ENCODE data around the gene ENAH. TPM values are rescaled to one million over a fixed set of nuclear protein-coding genes. Genes with fewer than 3 reads are reported as not detected.

The ENAH gene
- total RNA-seq, 2 donors from 2014 or later = 50.5 to 59.5 TPM

GRCh38 chr1:225461533-225462428, 191.1 kb downstream of the ENAH start:
- no peak overlapping the region for H3K27ac ChIP-seq
- TF ChIP-seq CTCF (IDR thresholded peaks at IDR 0.05) = no peak
- no peak overlapping the region for H3K4me3 ChIP-seq
- H3K4me1 ChIP-seq = peaks cover 0 to 33% of the 10 kb centered on the region in 2 donors
- no peaks in the 10 kb centered on the region for H3K9me3 ChIP-seq
- DNase-seq (ENCODE audit: low spot score) = no peak
- H3K36me3 ChIP-seq = no peaks in the 10 kb centered on the region
- no peaks in the 10 kb centered on the region for H3K27me3 ChIP-seq

- H3K9me3 ChIP-seq = no peaks in the 10 kb centered on the region
- no peaks in the 10 kb centered on the region for H3K36me3 ChIP-seq
- no peak overlapping the region for H3K4me3 ChIP-seq
- H3K4me1 ChIP-seq = peaks cover 0 to 33% of the 10 kb centered on the region in 2 donors
- H3K27ac ChIP-seq = no peak overlapping the region
- no peak for TF ChIP-seq CTCF (IDR thresholded peaks at IDR 0.05)
- DNase-seq (ENCODE audit: low spot score) = no peak
- H3K27me3 ChIP-seq = no peaks in the 10 kb centered on the region
Measured at GRCh38 chr1:225460737-225461532, 192.0 kb downstream of the ENAH start.

GRCh38 chr1:225460021-225460736, 192.7 kb downstream of the ENAH start:
- H3K4me1 ChIP-seq = peaks cover 0 to 26% of the 10 kb centered on the region in 2 donors
- no peak overlapping the region for H3K27ac ChIP-seq
- H3K27me3 ChIP-seq = no peaks in the 10 kb centered on the region
- TF ChIP-seq CTCF (IDR thresholded peaks at IDR 0.05) = no peak
- H3K9me3 ChIP-seq = no peaks in the 10 kb centered on the region
- DNase-seq (ENCODE audit: low spot score) = no peak
- no peaks in the 10 kb centered on the region for H3K36me3 ChIP-seq
- no peak overlapping the region for H3K4me3 ChIP-seq

- Histone ChIP-seq H3K4me3 (no peak overlapping the region), H3K9me3 (no peaks in the 10 kb centered on the region), H3K4me1 (peaks cover 0 to 17% of the 10 kb centered on the region in 2 donors), H3K27me3 (no peaks in the 10 kb centered on the region), H3K27ac (no peak overlapping the region), H3K36me3 (no peaks in the 10 kb centered on the region)
- no peak for TF ChIP-seq CTCF (IDR thresholded peaks at IDR 0.05)
- no peak for DNase-seq (ENCODE audit: low spot score)
Measured at GRCh38 chr1:225458222-225458631, 194.7 kb downstream of the ENAH start.

GRCh38 chr1:225454733-225455132, 198.2 kb downstream of the ENAH start:
- no peak for TF ChIP-seq CTCF (IDR thresholded peaks at IDR 0.05)
- Histone ChIP-seq H3K4me1 (no peaks in the 10 kb centered on the region), H3K4me3 (no peak overlapping the region), H3K36me3 (no peaks in the 10 kb centered on the region), H3K27me3 (no peaks in the 10 kb centered on the region), H3K27ac (peak overlapping the region; percentile 2 to 8), H3K9me3 (no peaks in the 10 kb centered on the region)
- DNase-seq (ENCODE audit: low spot score) = no peak
